ENCODE data around the gene USH2A.

Gene USH2A

DNA sequence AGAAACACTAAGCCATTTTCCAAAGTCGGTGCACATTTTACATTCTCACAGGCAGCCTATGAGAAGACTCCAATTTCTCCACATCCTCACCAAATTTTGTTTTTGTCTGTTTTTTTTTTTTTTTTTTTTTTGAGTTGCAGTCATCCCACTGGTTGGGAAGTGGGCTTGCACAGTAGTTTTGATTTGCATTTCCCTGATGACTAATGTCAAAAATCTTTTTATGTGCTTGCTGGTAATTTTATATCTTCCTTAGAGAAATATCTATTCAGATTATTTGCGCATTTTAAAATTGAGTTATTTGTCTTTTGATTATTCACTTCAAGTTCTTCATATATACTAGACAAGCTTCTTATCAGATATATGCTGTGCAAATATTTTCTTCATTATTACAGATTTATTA lies 141.5 kb downstream of the USH2A start:
- no peak for DNase-seq (ENCODE audit: low read depth in 1 of 2, low spot score in 1 of 2)

DNA sequence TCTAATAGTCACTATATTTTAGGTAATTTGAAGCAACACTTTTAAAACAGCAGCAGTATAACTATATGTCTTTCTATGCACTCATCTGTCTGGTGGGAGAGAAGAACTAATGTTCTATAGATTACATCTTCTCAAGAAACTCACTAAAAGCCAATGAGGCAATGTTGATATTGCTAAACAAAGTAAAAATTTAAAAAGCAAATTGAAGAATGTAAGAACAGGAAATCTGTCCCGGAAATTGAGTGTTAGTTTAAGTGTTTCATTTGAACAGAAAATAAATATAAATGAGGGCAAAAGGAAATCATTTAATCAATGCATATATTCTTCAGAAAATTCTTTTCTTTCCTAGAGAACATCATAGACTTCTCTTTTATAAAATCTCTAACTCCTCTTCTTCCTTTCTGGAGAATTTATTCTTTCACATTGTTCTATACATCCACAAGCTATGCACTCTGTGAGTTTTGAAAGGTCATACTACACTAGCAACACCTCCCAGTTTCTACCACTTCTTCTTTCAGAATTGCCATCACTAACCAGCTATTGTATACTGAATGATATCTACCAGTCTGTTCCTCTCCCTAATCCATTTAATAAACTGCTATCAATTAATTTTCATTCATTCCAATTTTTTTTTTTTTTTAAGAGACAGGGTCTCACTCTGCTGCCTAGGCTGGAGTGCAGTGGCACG lies 153.0 kb downstream of the USH2A start:
- DNase-seq (ENCODE audit: low read depth in 1 of 2, low spot score in 1 of 2), result no peak

DNA sequence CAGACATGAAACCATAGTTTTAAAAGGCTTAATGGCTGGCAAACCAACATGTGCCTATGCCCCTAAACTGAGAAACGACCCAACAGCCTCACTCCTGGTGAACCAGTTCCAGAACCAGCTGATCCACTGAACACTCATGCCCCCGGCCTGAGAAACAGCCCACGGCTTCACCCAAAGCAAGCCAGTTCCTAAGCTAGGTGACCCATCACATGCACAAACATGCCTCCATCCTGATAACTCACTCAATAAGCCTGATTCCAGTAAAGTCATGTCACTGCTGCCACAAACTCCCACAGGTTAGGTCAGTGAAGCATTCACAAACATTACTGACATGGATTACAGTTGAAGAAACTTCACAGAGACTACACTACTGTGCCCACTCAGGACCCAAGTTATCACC lies 161.6 kb downstream of the USH2A start:
- DNase-seq (ENCODE audit: low read depth in 1 of 2, low spot score in 1 of 2), result no peak

DNA sequence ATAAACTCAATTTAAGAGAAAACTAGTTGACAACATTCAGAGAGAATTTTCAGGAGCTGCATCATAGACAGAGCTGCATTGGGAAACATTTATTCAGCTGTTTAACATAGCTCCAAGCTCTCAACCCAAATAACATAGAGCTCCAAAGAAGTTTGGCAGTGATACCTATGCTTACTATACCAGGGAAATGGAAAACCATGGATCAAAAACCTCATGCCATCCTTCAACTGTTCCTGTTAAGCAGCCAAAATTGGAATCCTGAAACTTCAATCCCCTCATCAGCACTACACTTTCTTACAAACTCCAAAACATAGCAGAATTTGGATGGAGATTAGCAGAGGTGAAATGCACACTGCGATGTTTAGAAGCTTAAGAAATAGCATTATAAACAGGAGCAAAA lies 164.4 kb downstream of the USH2A start:
- DNase-seq (ENCODE audit: low read depth in 1 of 2, low spot score in 1 of 2), result no peak

DNA sequence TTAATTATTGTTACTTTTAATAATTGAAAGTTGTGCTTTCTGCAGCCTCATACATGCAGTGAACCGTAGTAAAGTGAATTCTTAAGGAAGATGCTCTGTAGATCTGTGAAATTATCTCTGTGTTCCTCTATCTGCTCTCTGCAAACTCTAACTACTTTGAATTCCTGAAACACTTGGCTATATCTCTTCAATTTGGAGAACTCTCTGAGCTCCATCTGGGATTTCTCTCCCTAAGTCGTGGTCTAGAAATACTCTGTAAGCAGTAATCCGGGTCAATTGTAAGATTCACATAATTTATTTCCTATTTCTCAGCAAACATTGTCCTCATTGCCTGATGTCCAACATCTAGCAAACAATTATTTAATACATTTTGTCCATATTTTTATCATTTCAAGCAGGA lies 164.9 kb downstream of the USH2A start:
- no peak for DNase-seq (ENCODE audit: low read depth in 1 of 2, low spot score in 1 of 2)

DNA sequence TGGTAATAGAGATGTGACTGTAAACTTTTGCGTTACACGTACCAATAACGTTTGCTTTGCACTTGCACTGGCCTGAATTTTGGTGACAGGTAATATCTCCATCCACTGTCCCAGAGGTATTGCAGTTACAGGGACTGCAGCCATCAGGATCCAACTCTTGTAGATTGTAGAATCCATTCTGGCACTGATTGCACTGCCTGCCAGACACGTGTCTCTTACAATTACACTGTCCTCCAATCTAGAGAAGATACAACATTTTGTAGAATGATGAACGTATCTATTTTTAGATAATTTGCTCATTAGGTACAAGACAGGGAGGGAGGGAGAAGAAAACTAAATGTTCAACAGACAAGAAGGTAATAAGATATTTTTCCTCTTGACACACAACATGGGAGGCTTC lies 172.4 kb downstream of the USH2A start:
- no peak for DNase-seq (ENCODE audit: low read depth in 1 of 2, low spot score in 1 of 2)

DNA sequence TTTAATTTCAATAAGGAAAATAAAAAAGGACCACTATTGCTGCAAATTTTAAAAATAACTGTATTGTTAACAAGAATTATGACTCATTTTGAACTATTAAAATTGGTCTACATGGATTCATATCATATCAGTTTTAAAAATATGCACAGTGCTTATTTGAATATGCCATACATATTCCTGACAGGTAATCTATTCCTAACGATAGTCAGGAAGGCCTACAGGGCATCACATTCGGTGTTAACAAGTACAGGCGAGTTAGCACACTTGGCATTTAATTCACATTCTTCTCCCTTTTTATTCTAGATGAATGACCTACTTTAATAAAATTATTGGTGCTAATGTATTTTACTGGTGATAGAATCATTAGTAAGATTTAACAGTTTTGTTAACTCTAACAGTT lies 174.6 kb downstream of the USH2A start:
- no peak for DNase-seq (ENCODE audit: low read depth in 1 of 2, low spot score in 1 of 2)

DNA sequence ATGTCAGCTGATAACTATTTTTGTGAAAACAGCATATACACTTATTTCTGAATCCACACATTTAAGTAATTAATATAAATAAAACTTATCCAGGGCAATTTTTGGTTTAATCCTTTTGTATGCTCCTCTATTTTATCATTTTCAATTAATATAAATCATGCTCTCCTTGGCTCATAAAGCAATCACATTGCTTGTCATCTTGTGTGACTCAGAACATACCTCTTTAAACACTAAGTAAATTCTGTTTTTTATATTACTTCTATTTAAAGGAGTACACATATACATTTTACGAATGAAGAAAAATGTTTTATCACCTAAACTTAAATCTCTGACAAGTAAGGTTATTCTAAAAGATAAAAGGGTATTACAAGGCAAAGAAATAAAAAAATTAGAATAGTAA lies 175.3 kb downstream of the USH2A start:
- no peak for DNase-seq (ENCODE audit: low read depth in 1 of 2, low spot score in 1 of 2)

DNA sequence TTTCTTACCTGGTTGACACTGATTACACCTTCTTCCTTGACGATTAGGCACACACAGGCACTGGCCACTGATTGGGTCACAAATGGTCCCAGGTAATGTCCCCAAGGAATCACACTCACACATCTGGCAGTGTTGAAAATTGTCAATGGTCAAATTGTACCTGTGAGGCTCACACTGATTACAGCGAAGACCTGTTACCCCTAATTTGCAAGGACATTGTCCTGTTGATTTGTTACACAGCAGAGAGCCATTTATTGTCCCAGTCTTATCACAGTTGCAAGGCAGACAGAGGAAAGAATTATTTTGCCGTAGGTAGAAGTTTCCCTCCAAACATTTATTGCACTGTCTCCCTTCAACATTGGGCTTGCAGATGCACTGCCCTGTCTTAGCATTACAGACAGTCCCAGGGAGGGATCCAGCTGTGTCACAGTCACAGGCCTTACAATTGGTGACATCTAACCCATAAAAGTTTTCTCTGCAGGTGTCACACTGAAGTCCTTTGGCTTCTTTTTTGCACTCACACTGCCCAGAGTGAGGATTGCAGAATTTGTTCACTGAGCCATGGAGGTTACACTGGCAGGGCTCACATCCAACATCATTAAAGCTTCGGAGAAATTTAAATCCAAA lies 176.6 kb downstream of the USH2A start:
- no peak for DNase-seq (ENCODE audit: low read depth in 1 of 2, low spot score in 1 of 2)

DNA sequence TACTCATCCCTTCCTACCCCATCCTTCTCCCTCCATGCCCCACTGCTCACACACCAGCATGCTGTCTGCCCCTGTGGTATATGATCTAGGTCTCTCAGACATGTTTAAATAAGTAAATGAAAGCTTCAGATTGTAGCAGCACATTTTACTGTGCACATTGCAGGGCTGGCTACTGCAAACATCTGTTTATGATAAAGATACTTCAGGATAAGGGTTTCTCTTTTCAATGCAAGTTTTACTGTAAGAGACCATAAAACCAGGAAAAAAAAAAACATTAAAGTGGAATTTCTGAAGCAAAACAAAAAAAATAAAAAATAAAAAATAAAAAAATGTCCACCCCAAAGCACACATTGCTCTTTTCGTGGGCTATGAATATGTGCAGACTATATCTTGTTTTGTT lies 184.4 kb downstream of the USH2A start:
- no peak for DNase-seq (ENCODE audit: low read depth in 1 of 2, low spot score in 1 of 2)

DNA sequence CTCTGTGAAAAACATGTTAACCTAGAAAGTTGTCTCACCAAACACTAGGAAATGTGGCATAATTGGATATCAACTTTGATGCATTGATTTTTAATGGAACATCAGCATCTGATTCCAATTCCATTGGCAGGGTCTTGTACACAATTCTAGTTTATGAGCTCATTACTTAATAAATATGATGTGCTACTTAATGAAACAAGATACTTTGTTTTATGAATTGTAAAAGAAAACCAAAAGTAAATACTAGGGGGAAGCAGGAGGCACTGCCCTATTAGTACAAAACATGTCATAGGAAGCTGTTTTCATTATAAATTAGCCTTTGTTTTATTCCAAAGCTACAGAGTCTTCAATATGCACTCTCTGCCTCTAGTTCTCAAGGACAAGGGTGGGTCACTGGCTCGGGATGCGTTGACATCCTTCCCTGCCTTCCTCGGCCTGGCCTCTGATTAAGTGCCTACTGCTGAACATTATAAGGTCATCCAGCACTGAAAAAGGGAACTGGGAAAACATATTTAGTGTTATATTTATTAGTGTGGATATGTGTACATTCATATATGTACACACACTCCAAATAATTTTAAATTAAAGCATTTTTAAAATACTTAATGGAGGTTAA lies 185.2 kb downstream of the USH2A start:
- DNase-seq (ENCODE audit: low read depth in 1 of 2, low spot score in 1 of 2), result no peak

DNA sequence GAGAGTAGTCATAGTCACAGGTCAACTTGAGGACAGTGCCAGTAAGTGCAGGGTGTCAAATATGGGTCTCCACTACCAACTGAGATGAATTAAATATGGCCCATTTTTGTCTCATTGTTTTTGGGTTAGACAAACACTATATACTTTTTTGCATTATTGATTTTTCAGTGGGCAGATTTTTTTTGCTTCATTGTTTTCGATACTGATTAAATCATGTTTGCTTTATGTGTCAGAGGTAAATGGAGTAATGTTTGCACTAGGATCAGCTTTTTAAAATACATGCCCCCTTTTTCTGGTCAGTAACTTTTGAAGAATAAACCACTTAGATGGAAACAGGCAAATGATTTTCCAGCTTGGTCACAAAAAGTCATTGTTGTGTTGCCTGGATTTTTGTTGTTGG lies 199.0 kb downstream of the USH2A start:
- DNase-seq (ENCODE audit: low read depth in 1 of 2, low spot score in 1 of 2), result no peak

DNA sequence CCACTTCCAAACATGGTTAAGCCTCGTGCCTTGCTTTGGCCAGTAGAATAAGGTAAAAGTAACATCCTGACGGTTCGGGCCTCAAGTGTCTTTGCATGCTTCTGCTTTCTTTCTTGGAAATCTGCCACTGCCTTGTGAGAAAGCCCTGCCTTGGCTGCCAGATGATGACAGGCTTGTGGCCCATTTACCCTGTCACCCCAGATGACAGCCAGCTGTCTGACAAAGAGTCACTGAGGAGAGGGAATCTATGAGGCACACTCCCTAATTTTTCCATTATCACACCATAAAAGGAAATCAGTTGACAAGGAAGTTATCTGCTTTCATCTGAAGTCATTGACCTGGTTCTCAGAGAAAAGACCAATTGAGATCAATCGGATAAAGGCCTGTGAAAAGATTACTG lies 199.8 kb downstream of the USH2A start:
- DNase-seq (ENCODE audit: low read depth in 1 of 2, low spot score in 1 of 2), result no peak

DNA sequence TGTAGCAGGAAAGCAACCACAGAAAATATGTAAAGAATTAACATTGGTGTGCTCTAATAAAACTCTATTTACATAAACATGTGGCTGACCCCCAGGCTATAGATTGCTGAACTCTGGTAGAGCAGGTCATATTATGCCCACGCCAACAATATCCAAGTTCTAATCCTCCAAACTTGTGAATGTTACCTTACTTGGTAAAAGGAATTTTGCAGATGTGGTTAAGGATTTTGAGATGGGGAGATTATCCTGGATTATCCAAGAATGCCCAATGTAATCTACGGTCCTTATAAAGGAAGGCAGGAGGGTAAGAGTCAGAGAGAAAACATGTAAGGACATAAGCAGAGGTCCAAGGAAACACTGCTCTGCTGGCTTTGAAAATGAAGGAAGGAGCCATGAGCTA lies 201.0 kb downstream of the USH2A start:
- DNase-seq (ENCODE audit: low read depth in 1 of 2, low spot score in 1 of 2), result no peak

DNA sequence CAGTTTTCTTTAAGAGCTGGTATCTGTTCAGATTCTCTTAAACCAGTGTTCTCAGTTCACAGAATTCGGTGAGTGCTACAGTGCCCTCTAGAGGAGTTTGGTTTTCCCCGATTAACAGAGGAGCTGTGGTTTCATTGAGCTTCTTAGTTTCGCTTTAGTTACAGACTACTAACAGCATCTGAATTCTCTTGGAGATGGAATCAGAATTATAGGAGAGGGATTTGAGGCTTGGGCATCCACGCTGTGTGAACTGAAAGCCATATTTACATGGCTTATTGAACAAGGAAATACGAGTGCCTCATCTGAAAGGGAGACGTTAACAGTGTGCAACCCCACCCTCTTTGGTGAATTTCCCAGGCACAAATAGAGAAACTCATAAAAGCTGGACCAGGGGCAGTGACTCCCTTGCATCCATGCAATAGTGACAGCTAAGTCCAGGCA lies 202.0 kb downstream of the USH2A start:
- no peak for DNase-seq (ENCODE audit: low read depth in 1 of 2, low spot score in 1 of 2)

DNA sequence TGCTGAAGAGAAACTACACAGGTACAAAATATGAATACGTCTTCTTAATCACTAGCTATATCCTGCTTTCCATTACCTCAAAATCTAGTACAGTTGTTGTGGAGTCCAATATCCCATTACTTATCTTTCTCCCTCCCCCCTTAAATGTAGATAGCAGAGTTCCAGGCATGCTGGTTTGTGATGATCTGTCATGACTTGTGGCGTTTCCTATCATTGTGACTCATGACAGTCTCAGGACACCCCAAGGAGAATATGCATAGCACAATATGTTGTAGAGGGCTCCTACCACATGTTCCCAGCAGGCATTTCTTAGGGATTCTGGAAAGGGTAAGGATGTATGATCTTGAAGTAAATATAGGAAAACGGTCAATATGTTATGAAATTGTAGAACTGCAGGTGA lies 206.9 kb downstream of the USH2A start:
- DNase-seq (ENCODE audit: low read depth in 1 of 2, low spot score in 1 of 2), result no peak

DNA sequence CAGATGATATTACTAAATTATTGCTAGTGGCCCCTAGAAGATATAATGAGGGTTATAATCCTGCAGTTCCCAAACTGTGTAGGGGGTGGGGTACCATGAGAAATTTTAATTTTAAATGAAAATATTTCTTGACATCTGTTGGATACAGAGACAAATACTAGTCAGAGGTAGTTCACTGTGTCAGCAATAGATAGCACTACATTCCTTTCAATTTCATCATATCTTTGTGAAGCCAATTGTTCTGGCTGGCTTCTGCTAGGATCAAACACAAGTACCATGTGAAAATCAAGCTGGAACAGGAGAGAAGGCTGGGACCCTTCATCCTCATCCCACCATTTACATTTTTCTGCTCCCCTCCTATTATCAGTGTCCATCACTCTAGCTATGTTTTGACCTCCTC lies 208.1 kb downstream of the USH2A start:
- no peak for DNase-seq (ENCODE audit: low read depth in 1 of 2, low spot score in 1 of 2)

DNA sequence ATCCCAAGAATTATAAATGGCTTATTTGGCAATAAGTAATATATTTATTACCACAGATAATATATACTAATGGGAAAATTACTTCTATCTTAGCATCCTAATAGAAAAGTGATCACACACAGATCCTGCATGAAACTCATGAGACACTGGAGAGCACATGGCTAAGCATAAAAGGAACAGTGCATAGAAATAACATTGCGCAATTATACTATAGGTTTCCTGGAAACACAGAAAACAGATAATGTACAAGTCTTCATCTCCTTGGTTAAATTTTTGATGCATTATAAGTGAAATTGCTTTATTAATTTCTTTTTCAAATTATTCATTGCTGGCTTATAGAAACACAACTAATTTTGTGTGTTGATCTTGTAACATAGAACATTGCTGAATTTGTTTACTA lies 210.4 kb downstream of the USH2A start:
- DNase-seq (ENCODE audit: low read depth in 1 of 2, low spot score in 1 of 2), result no peak

DNA sequence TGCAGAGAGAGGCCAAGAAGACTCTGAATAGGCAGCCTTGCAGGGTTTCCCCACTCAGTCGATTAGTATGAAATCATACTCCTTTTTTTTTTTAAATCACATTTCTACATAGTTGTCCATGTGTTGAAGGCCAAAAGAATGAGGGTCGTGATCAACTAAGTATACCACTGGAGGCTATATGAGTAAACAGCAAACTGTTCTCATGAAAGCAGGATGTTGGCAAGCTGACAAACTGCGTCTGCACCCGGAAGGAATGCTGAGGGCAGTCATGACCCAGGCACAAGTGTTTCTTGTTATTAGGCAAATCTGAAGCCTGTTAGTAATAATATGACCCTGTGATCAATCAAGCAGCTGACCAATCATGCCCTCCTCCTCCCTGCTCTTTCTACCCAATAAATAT lies 213.2 kb downstream of the USH2A start:
- no peak for DNase-seq (ENCODE audit: low read depth in 1 of 2, low spot score in 1 of 2)

DNA sequence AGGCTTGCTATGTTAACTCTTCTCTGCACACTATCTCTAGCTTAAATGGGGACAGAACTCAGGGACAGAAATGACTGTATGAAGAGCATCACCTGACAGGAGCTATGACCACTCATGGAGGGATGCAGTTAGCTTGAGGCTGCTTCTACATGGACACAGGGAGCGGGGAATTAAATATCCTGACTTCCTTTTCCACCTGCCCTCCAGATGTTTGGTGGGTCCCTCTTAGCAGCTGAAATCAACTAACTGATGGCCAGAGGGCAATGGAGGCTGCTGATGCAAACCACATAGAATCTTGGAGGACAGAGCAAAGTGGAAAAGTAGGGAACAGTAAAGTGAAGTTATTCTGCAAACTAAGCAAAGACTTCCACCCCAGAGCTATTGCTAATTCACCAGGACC lies 214.1 kb downstream of the USH2A start:
- no peak for DNase-seq (ENCODE audit: low read depth in 1 of 2, low spot score in 1 of 2)

DNA sequence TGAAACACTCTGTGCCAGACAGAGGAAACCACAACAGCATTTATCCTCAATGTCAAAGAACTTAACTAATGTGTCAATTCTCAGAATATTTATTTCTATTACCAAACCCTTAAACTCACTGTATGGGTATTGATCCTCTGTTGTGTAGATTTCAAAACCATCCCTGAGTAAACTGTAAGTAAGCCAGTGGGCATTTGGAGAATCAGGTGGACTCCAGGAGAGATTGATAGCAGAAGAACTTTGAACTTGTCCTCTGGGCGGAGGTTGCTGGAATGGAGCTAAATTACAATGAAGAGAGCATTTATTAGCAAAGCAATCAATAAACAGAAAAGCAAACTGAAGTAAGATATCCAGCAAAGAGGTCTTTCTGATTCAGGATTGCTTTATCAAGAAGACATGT lies 216.1 kb downstream of the USH2A start:
- DNase-seq (ENCODE audit: low read depth in 1 of 2, low spot score in 1 of 2), result no peak

DNA sequence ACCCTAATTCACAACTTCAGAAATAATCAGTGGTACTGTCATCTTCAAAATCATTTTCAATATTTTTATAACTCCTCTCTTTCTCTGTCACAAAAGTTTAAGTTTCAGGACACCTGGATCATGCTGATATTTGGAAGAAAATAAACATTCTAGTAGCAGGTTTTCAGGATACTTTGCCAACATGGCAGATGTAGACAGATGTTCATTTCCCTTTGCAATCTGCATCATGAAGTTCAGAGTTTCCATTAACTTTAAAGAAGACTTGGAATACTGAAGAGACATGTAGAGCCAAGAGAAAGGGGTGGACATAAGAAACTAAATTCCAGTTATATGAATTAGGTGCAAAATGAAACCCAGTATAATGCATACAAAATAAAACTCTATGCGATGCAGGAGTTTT lies 218.1 kb downstream of the USH2A start:
- no peak for DNase-seq (ENCODE audit: low read depth in 1 of 2, low spot score in 1 of 2)

DNA sequence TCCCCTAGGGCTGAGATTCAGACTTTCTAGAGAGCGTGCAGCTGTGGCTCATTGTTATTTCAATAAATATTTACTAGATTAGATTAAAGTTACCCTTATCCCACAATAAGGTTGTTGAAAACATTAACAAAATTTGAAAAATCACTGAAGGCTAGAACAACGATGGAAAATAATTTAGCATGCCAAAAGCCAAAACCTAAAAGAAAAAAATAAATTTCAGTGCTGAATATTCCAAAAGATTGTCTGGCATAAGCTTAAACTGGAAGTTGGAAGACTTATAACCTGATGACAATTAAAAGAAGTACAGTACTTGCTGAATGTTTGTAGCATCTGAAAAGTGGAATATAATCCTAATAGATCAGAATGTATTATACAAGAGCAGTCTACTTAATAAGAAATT lies 221.3 kb downstream of the USH2A start:
- no peak for DNase-seq (ENCODE audit: low read depth in 1 of 2, low spot score in 1 of 2)

Data from stimulated activated CD4-positive, alpha-beta T cell treated with anti-CD3 and anti-CD28 coated beads, Interleukin-15, amount 100 ng/mL, for 1 hour (primary cell).